Measurements from ENCODE around the gene TCERG1.

TCERG1 gene

DNA sequence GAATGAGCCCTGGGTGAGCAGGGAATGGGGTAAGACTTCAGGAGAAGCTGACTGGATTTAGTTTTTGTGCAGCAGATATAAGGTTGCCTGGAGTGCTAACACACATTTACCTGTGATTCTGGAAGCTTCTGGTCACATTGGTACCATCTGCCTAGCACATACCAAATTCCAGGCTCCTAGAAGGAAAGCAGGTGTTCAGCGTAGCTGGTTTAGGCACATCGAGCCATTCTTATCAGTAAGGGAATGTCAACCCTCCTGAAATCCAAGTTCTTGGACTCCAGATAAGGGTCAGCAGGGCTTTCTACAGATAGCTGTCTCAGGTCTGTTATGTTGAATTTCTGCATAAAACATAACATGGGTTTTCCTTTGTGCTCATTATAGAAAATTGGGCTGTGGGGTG, 10.3 kb downstream of the TCERG1 start:
- no peak overlapping the region for H3K4me3 ChIP-seq (ENCODE audit: low read depth, low read length)
- peaks cover 74% of the 10 kb centered on the region for H3K36me3 ChIP-seq (ENCODE audit: control insufficient read depth, insufficient read depth, low read length)
- H3K9me3 ChIP-seq (ENCODE audit: control insufficient read depth, insufficient read depth, low read depth, low read length): no peaks in the 10 kb centered on the region
- H3K27me3 ChIP-seq (ENCODE audit: control insufficient read depth, insufficient read depth, low read length): no peaks in the 10 kb centered on the region
- H3K4me1 ChIP-seq (ENCODE audit: control insufficient read depth, insufficient read depth, low read length): no peaks in the 10 kb centered on the region
- H3K9ac ChIP-seq (ENCODE audit: low read length): no peak overlapping the region
- no peak overlapping the region for H3K27ac ChIP-seq (ENCODE audit: low read depth, low read length)

GRCh38 chr5:146458894-146459293, 11.8 kb downstream of the TCERG1 start:
- Histone ChIP-seq H3K36me3 (ENCODE audit: control insufficient read depth, insufficient read depth, low read length) (peaks cover 89% of the 10 kb centered on the region), H3K9ac (ENCODE audit: low read length) (no peak overlapping the region)

DNA sequence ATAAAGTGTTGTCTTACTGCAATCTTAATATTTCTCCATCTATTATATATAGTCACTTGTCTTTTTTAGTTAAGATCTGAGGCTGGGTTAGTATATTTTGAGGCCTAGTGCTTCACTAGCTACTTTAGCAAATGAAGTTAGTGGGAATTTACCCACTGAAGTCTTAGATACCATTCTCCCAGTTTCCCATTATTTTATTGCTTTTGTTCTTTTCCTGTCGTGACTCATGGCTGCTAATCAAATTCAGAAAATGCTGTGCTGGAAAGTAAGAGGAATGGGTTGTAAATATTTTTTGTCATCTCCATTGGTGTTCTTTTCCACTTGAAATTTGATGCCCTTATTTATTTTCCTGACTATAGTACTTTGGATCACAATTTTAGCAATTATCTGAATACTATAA, 14.2 kb downstream of the TCERG1 start:
- Histone ChIP-seq H3K4me3 (ENCODE audit: low read depth, low read length) (no peak overlapping the region), H3K9ac (ENCODE audit: low read length) (no peak overlapping the region), H3K9me3 (ENCODE audit: control insufficient read depth, insufficient read depth, low read depth, low read length) (no peaks in the 10 kb centered on the region), H3K36me3 (ENCODE audit: control insufficient read depth, insufficient read depth, low read length) (peaks cover 87% of the 10 kb centered on the region), H3K4me1 (ENCODE audit: control insufficient read depth, insufficient read depth, low read length) (no peaks in the 10 kb centered on the region), H3K27me3 (ENCODE audit: control insufficient read depth, insufficient read depth, low read length) (no peaks in the 10 kb centered on the region), H3K27ac (ENCODE audit: low read depth, low read length) (no peak overlapping the region)

More at GRCh38 chr5:146458894-146459293, 11.8 kb downstream of the TCERG1 start:
- H3K27me3 ChIP-seq (ENCODE audit: control insufficient read depth, insufficient read depth, low read length): no peaks in the 10 kb centered on the region
- no peak overlapping the region for H3K27ac ChIP-seq (ENCODE audit: low read depth, low read length)
- H3K9me3 ChIP-seq (ENCODE audit: control insufficient read depth, insufficient read depth, low read depth, low read length): no peaks in the 10 kb centered on the region
- H3K4me3 ChIP-seq (ENCODE audit: low read depth, low read length): no peak overlapping the region
- no peaks in the 10 kb centered on the region for H3K4me1 ChIP-seq (ENCODE audit: control insufficient read depth, insufficient read depth, low read length)

DNA sequence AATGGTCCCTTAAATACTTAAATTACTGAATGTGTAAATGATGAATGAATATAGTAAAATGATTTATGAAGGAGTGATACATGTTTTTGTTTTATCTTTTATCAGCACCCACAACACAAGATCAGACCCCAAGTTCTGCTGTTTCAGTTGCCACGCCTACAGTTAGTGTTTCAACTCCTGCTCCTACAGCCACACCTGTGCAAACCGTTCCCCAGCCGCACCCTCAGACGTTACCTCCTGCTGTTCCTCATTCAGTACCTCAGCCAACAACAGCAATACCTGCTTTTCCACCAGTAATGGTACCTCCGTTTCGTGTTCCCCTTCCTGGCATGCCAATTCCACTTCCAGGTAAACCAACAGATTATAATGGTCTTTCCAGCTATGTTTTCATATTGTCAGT, 16.3 kb downstream of the TCERG1 start:
- Histone ChIP-seq H3K27ac (ENCODE audit: low read depth, low read length) (no peak overlapping the region), H3K4me3 (ENCODE audit: low read depth, low read length) (no peak overlapping the region), H3K36me3 (ENCODE audit: control insufficient read depth, insufficient read depth, low read length) (peaks cover 78% of the 10 kb centered on the region), H3K9me3 (ENCODE audit: control insufficient read depth, insufficient read depth, low read depth, low read length) (no peaks in the 10 kb centered on the region), H3K9ac (ENCODE audit: low read length) (no peak overlapping the region), H3K27me3 (ENCODE audit: control insufficient read depth, insufficient read depth, low read length) (no peaks in the 10 kb centered on the region), H3K4me1 (ENCODE audit: control insufficient read depth, insufficient read depth, low read length) (no peaks in the 10 kb centered on the region)

DNA sequence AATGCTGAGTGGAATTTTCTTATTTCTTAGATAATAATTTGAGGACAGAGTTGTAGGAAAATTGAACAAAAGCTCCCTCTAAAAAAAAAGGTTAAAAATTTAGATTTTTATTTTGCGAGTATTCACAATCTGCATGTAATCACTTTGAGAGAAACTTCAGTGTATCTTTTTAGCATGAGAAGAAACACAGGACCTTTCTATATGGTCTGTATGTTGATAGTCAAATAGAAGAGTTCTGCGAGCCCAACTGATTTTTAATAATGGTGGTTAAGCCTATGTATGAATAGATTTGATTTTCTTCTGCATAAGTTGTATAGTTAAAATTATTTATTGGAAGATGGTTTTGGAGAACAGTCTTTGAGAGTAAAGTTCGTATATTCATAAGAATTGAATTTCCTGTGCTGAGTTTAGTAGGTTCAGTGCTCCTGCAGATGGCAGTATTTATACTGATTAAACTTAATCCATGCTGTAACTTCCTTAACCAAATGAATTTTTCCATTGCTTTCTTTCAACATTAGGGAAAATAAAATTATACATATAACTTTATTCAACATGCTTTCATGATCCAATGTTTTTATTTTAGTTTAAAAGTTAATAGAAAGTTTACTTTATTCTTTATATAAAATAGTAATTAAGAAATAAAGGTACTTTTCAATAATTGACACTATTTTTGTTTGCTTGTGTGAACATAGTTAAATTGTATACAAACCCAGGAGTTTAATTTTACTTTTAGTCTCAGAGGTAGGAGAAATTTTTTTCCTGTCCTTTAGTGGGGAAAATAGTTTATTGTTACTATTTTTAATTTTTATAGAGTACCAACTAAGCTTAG, 19.6 kb downstream of the TCERG1 start:
- peaks cover 79% of the 10 kb centered on the region for H3K36me3 ChIP-seq (ENCODE audit: control insufficient read depth, insufficient read depth, low read length)
- H3K27me3 ChIP-seq (ENCODE audit: control insufficient read depth, insufficient read depth, low read length): no peaks in the 10 kb centered on the region
- no peaks in the 10 kb centered on the region for H3K4me1 ChIP-seq (ENCODE audit: control insufficient read depth, insufficient read depth, low read length)
- H3K4me3 ChIP-seq (ENCODE audit: low read depth, low read length): no peak overlapping the region
- no peaks in the 10 kb centered on the region for H3K9me3 ChIP-seq (ENCODE audit: control insufficient read depth, insufficient read depth, low read depth, low read length)
- H3K9ac ChIP-seq (ENCODE audit: low read length): no peak overlapping the region
- no peak overlapping the region for H3K27ac ChIP-seq (ENCODE audit: low read depth, low read length)

GRCh38 chr5:146467760-146468159, 20.6 kb downstream of the TCERG1 start:
- Histone ChIP-seq H3K27ac (ENCODE audit: low read depth, low read length) (no peak overlapping the region; the same call in 1 of the 2 replicates), H3K4me1 (ENCODE audit: control insufficient read depth, insufficient read depth, low read length) (no peaks in the 10 kb centered on the region), H3K4me3 (ENCODE audit: low read depth, low read length) (no peak overlapping the region), H3K27me3 (ENCODE audit: control insufficient read depth, insufficient read depth, low read length) (no peaks in the 10 kb centered on the region), H3K9ac (ENCODE audit: low read length) (no peak overlapping the region), H3K9me3 (ENCODE audit: control insufficient read depth, insufficient read depth, low read depth, low read length) (no peaks in the 10 kb centered on the region), H3K36me3 (ENCODE audit: control insufficient read depth, insufficient read depth, low read length) (peaks cover 79% of the 10 kb centered on the region)

GRCh38 chr5:146474065-146474464, 26.9 kb downstream of the TCERG1 start:
- Histone ChIP-seq H3K9me3 (ENCODE audit: control insufficient read depth, insufficient read depth, low read depth, low read length) (no peaks in the 10 kb centered on the region), H3K4me1 (ENCODE audit: control insufficient read depth, insufficient read depth, low read length) (no peaks in the 10 kb centered on the region), H3K9ac (ENCODE audit: low read length) (no peak overlapping the region), H3K27ac (ENCODE audit: low read depth, low read length) (no peak overlapping the region), H3K4me3 (ENCODE audit: low read depth, low read length) (no peak overlapping the region), H3K27me3 (ENCODE audit: control insufficient read depth, insufficient read depth, low read length) (no peaks in the 10 kb centered on the region), H3K36me3 (ENCODE audit: control insufficient read depth, insufficient read depth, low read length) (peaks cover 93% of the 10 kb centered on the region)

- Histone ChIP-seq H3K9ac (ENCODE audit: low read length) (no peak overlapping the region), H3K27me3 (ENCODE audit: control insufficient read depth, insufficient read depth, low read length) (no peaks in the 10 kb centered on the region), H3K36me3 (ENCODE audit: control insufficient read depth, insufficient read depth, low read length) (peaks cover 93% of the 10 kb centered on the region), H3K27ac (ENCODE audit: low read depth, low read length) (no peak overlapping the region), H3K9me3 (ENCODE audit: control insufficient read depth, insufficient read depth, low read depth, low read length) (no peaks in the 10 kb centered on the region), H3K4me3 (ENCODE audit: low read depth, low read length) (no peak overlapping the region), H3K4me1 (ENCODE audit: control insufficient read depth, insufficient read depth, low read length) (no peaks in the 10 kb centered on the region)
Measured at GRCh38 chr5:146475190-146475780, 28.2 kb downstream of the TCERG1 start.

DNA sequence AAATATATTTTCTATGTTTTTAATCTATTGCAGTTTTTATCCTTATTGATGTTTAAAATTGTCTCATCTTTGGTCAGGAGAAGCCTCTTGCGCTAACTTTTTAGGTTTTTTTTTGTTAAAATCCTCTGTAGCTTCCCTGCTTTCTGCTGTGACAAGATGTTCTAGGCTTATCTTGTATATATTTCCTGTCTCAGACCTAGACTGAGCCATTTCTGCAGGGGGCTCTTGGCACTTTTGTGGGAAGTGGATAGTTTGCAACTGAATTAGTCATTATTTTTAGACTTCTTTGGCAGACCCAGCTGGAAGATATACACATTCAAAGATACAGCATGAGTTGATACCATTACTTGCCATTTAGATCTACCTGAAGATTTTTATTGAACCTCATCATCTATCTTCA, 28.8 kb downstream of the TCERG1 start:
- H3K9me3 ChIP-seq (ENCODE audit: control insufficient read depth, insufficient read depth, low read depth, low read length): no peaks in the 10 kb centered on the region
- no peaks in the 10 kb centered on the region for H3K27me3 ChIP-seq (ENCODE audit: control insufficient read depth, insufficient read depth, low read length)
- peaks cover 93% of the 10 kb centered on the region for H3K36me3 ChIP-seq (ENCODE audit: control insufficient read depth, insufficient read depth, low read length)
- H3K27ac ChIP-seq (ENCODE audit: low read depth, low read length): no peak overlapping the region
- no peaks in the 10 kb centered on the region for H3K4me1 ChIP-seq (ENCODE audit: control insufficient read depth, insufficient read depth, low read length)
- no peak overlapping the region for H3K9ac ChIP-seq (ENCODE audit: low read length)
- H3K4me3 ChIP-seq (ENCODE audit: low read depth, low read length): no peak overlapping the region

- Histone ChIP-seq H3K4me1 (ENCODE audit: control insufficient read depth, insufficient read depth, low read length) (no peaks in the 10 kb centered on the region), H3K36me3 (ENCODE audit: control insufficient read depth, insufficient read depth, low read length) (peaks cover 97% of the 10 kb centered on the region), H3K27me3 (ENCODE audit: control insufficient read depth, insufficient read depth, low read length) (no peaks in the 10 kb centered on the region), H3K27ac (ENCODE audit: low read depth, low read length) (no peak overlapping the region), H3K9ac (ENCODE audit: low read length) (no peak overlapping the region), H3K9me3 (ENCODE audit: control insufficient read depth, insufficient read depth, low read depth, low read length) (no peaks in the 10 kb centered on the region), H3K4me3 (ENCODE audit: low read depth, low read length) (no peak overlapping the region)
Measured at GRCh38 chr5:146482775-146483174, 35.6 kb downstream of the TCERG1 start.

GRCh38 chr5:146484714-146485391, 37.7 kb downstream of the TCERG1 start:
- peaks cover 95% of the 10 kb centered on the region for H3K36me3 ChIP-seq (ENCODE audit: control insufficient read depth, insufficient read depth, low read length)
- H3K4me1 ChIP-seq (ENCODE audit: control insufficient read depth, insufficient read depth, low read length): no peaks in the 10 kb centered on the region
- no peak overlapping the region for H3K4me3 ChIP-seq (ENCODE audit: low read depth, low read length)
- H3K9ac ChIP-seq (ENCODE audit: low read length): no peak overlapping the region
- no peaks in the 10 kb centered on the region for H3K27me3 ChIP-seq (ENCODE audit: control insufficient read depth, insufficient read depth, low read length)
- no peak overlapping the region for H3K27ac ChIP-seq (ENCODE audit: low read depth, low read length)
- no peaks in the 10 kb centered on the region for H3K9me3 ChIP-seq (ENCODE audit: control insufficient read depth, insufficient read depth, low read depth, low read length)

Measured in HUES6 (cell line).